ENCODE results near the gene KCTD15. TPM values are rescaled to one million over a fixed set of nuclear protein-coding genes. Genes with fewer than 3 reads are reported as not detected.

KCTD15 gene
- total RNA-seq, 1 experiment from 2014 or later, result 41.5 TPM

- TF ChIP-seq RORB (CRISPR knock-in tag; IDR thresholded peaks at IDR 0.05) (no peak), MAX (CRISPR knock-in tag; IDR thresholded peaks at IDR 0.05) (peak; percentile 13; the same call in 1 of the 2 replicates), E2F1 (CRISPR knock-in tag; IDR thresholded peaks at IDR 0.05) (no peak), E2F5 (CRISPR knock-in tag; IDR thresholded peaks at IDR 0.05) (no peak), SMAD3 (CRISPR knock-in tag; IDR thresholded peaks at IDR 0.05; ENCODE audit: borderline replicate concordance) (no peak), ZNF232 (CRISPR knock-in tag; IDR thresholded peaks at IDR 0.05) (no peak), PREB (CRISPR knock-in tag; IDR thresholded peaks at IDR 0.05; ENCODE audit: borderline replicate concordance) (no peak), OVOL2 (CRISPR knock-in tag; IDR thresholded peaks at IDR 0.05; ENCODE audit: borderline replicate concordance) (no peak), ZNF219 (CRISPR knock-in tag; IDR thresholded peaks at IDR 0.05; ENCODE audit: borderline replicate concordance) (peak; percentile 74; the same call in 1 of the 2 replicates), ELF4 (CRISPR knock-in tag; IDR thresholded peaks at IDR 0.05; ENCODE audit: low read depth) (no peak), NFYB (CRISPR knock-in tag; conservative IDR thresholded peaks at IDR 0.05; ENCODE audit: low read depth) (no peak), NFATC4 (CRISPR knock-in tag; IDR thresholded peaks at IDR 0.05) (no peak), NFE2L1 (CRISPR knock-in tag; IDR thresholded peaks at IDR 0.05) (no peak), USF2 (CRISPR knock-in tag; IDR thresholded peaks at IDR 0.05) (no peak), CREM (CRISPR knock-in tag; IDR thresholded peaks at IDR 0.05) (peak; percentile 30; the same call in 1 of the 2 replicates)
Observed at GRCh38 chr19:33795370-33796163, 1.1 kb upstream of the KCTD15 start (continued).

- Mint-ChIP-seq H3K27ac (peak overlapping the region; percentile 92), H3K36me3 (peaks cover 19% of the 10 kb centered on the region), H3K4me1 (peaks cover 35% of the 10 kb centered on the region), H3K9me3 (no peaks in the 10 kb centered on the region), H3K27me3 (ENCODE audit: low read depth) (no peaks in the 10 kb centered on the region), H3K4me3 (peak overlapping the region; percentile 87)
- ATAC-seq (peak; percentile 14), DNase-seq (ENCODE audit: low spot score) (peak; percentile 71)
- POLR2A ChIA-PET, result interaction anchor here (0.6 to 3.6 kb wide), 12 partner anchors 19 to 571 kb away, joined by 3 to 22 read pairs (median 3); no protein-coding TSS in a partner anchor
- CTCF ChIA-PET, result interaction anchor here (0.8 to 4.2 kb wide), 7 partner anchors 15 to 298 kb away, joined by 3 to 43 read pairs (median 6); no protein-coding TSS in a partner anchor
- TF ChIP-seq ETV6 (CRISPR knock-in tag; IDR thresholded peaks at IDR 0.05), result no peak
- TF ChIP-seq CDX4 (CRISPR knock-in tag; IDR thresholded peaks at IDR 0.05; ENCODE audit: borderline replicate concordance), result no peak
- TF ChIP-seq IRF1 (CRISPR knock-in tag; IDR thresholded peaks at IDR 0.05), result no peak
- TF ChIP-seq SP1 (CRISPR knock-in tag; conservative IDR thresholded peaks at IDR 0.05), result peak; percentile 24; the same call in 1 of the 2 replicates
- 0 out of 2 replicates have a peak, but pooled peaks have one; percentile 12 for TF ChIP-seq ARID4B (CRISPR knock-in tag; IDR thresholded peaks at IDR 0.05; ENCODE audit: borderline replicate concordance)
- peak; percentile 95 for TF ChIP-seq ZNF423 (CRISPR knock-in tag; IDR thresholded peaks at IDR 0.05)
- TF ChIP-seq MLX (CRISPR knock-in tag; IDR thresholded peaks at IDR 0.05), result no peak
Observed at GRCh38 chr19:33797802-33798671, 1.4 kb downstream of the KCTD15 start.

Measured in WTC11 (cell line).